HCT116 (cell line): ENCODE measurements around the gene LMNA. TPM values are rescaled to one million over a fixed set of nuclear protein-coding genes. Genes with fewer than 3 reads are reported as not detected.

Experiments
- ATAC-seq: fragments of 200-7000 bp; cut with Tn5 transposase; 2 replicates; pipeline ENCODE4 v1.9.1; 2020; ENCODE audit warnings: mild to moderate bottlenecking, moderate library complexity
- BruUV-seq: library from RNA; stranded (reverse); fragments of 400-500 nt; replicated peaks from 2 replicates; lab custom pipeline; 2021; lab: Mats Ljungman, UMichigan
- CTCF ChIA-PET: fragments of 300-600 bp; sonication (Branson Sonifier 250); formaldehyde crosslinking; loops from one replicate; lab custom pipeline; 2021; ENCODE audit warnings: antibody characterized with exemption; lab: Charles Lee
- POLR2A ChIA-PET: fragments of 300-600, 350-600 bp; sonication (Branson Sonifier 250); formaldehyde crosslinking; loops from one replicate; lab custom pipeline; 2021; ENCODE audit warnings: antibody characterized with exemption; lab: Charles Lee
- RAD21 ChIA-PET, 2 experiments: fragments of 300-600 bp; sonication (Branson Sonifier 250); formaldehyde crosslinking; loops; one replicate each; lab custom pipeline; 2023; ENCODE audit warnings: low total read pairs in 2 of 2; ENCODE audit not compliant: uncharacterized antibody in 2 of 2, unreplicated experiment in 2 of 2, low non-redundant PET in 1 of 2; lab: Charles Lee
- DNase-seq: peaks from one replicate; pipeline ENCODE4 v3.0.0-alpha.2; 2010; ENCODE audit warnings: low read depth, low spot score
- H2AFZ ChIP-seq: fragments of 200-600 bp; shearing (Covaris generic), sonication (generic); 2 replicates; pipeline ENCODE4 v1.6.1; 2017; ENCODE audit warnings: low read depth, mixed run types, mixed read lengths, antibody characterized with exemption, low read length; ENCODE audit not compliant: poor library complexity, severe bottlenecking
- H3K27ac ChIP-seq: 2 replicates; pipeline ENCODE4 v1.5.1; 2012; ENCODE audit warnings: low read depth, low read length
- H3K27me3 ChIP-seq: fragments of 200-600 bp; sonication (generic); 2 replicates; pipeline ENCODE4 v1.6.1; 2016; ENCODE audit warnings: mixed run types, low read length, mixed read lengths; ENCODE audit not compliant: insufficient read depth
- H3K36me3 ChIP-seq, 2 experiments: fragments of 200-500 bp in 1 of 2; fragments of 200-600 bp in 1 of 2; sonication (Bioruptor generic) in 1 of 2; sonication (generic) in 1 of 2; 2 replicates each; pipeline versions ENCODE4 v1.5.1 to v1.6.1; 2014 to 2016; ENCODE audit warnings: low read length in 2 of 2, inconsistent platforms in 1 of 2, mixed read lengths in 1 of 2, mixed run types in 1 of 2; ENCODE audit not compliant: insufficient read depth in 2 of 2, control insufficient read depth in 1 of 2
- H3K4me1 ChIP-seq, 2 experiments: fragments of 200-600 bp in 1 of 2; sonication (generic) in 1 of 2; 2 replicates each; pipeline versions ENCODE4 v1.5.1 to v1.6.1; 2012 to 2017; ENCODE audit warnings: low read length in 2 of 2, inconsistent platforms in 1 of 2, mild to moderate bottlenecking in 1 of 2, mixed read lengths in 1 of 2, mixed run types in 1 of 2, moderate library complexity in 1 of 2; ENCODE audit not compliant: insufficient read depth in 2 of 2, control insufficient read depth in 1 of 2
- H3K4me2 ChIP-seq: fragments of 200-600 bp; sonication (generic); 2 replicates; pipeline ENCODE4 v1.6.1; 2017; ENCODE audit warnings: mixed run types, low read length, mixed read lengths
- H3K4me3 ChIP-seq, 2 experiments: fragments of 200-600 bp in 1 of 2; sonication (generic) in 1 of 2; replicated peaks in 1 of 2; 2 replicates each; pipeline ENCODE4 v1.5.1; 2011 to 2016; ENCODE audit warnings: low read length in 2 of 2, control low read depth in 1 of 2, low read depth in 1 of 2, mild to moderate bottlenecking in 1 of 2, mixed read lengths in 1 of 2, mixed run types in 1 of 2
- H3K79me2 ChIP-seq: fragments of 200-600 bp; sonication (generic); 2 replicates; pipeline ENCODE4 v1.6.1; 2017; ENCODE audit warnings: mild to moderate bottlenecking, mixed run types, low read length, moderate library complexity, mixed read lengths; ENCODE audit not compliant: insufficient read depth
- H3K9ac ChIP-seq: fragments of 200-600 bp; sonication (generic); 2 replicates; pipeline ENCODE4 v1.6.1; 2016; ENCODE audit warnings: low read length, mixed read lengths
- H3K9me2 ChIP-seq: fragments of 200-600 bp; sonication (generic), shearing (Covaris generic); 2 replicates; pipeline ENCODE4 v1.6.1; 2017; ENCODE audit warnings: mixed run types, mild to moderate bottlenecking, moderate library complexity; ENCODE audit not compliant: insufficient read depth
- H3K9me3 ChIP-seq, 2 experiments: fragments of 200-500 bp in 1 of 2; fragments of 200-600 bp in 1 of 2; sonication (Bioruptor generic) in 1 of 2; sonication (generic) in 1 of 2; 2 replicates each; pipeline ENCODE4 v1.6.1; 2014 to 2017; ENCODE audit warnings: low read length in 2 of 2, mixed read lengths in 2 of 2, inconsistent platforms in 1 of 2, low read depth in 1 of 2, mild to moderate bottlenecking in 1 of 2, mixed run types in 1 of 2, moderate library complexity in 1 of 2; ENCODE audit not compliant: control insufficient read depth in 1 of 2, insufficient read depth in 1 of 2
- H4K20me1 ChIP-seq: fragments of 200-600 bp; sonication (generic), shearing (Covaris generic); 2 replicates; pipeline ENCODE4 v1.6.1; 2017; ENCODE audit warnings: mixed run types, mild to moderate bottlenecking, moderate library complexity; ENCODE audit not compliant: insufficient read depth
- ATF3 ChIP-seq: IDR thresholded peaks from 2 replicates; pipeline ENCODE4 v1.6.1; 2012
- CEBPB ChIP-seq: IDR thresholded peaks from 2 replicates; pipeline ENCODE4 v1.6.1; 2012; ENCODE audit warnings: low read depth
- EGR1 ChIP-seq: IDR thresholded peaks from 2 replicates; pipeline ENCODE4 v1.6.1; 2012; ENCODE audit warnings: low read depth
- ELF1 ChIP-seq: IDR thresholded peaks from 2 replicates; pipeline ENCODE4 v1.6.1; 2012; ENCODE audit warnings: low read depth, borderline replicate concordance
- EZH2 ChIP-seq: fragments of 200-600 bp; sonication (generic); IDR thresholded peaks from 2 replicates; pipeline ENCODE4 v1.6.1; 2017; ENCODE audit warnings: antibody characterized with exemption, mixed run types
- TCF7L2 ChIP-seq: IDR thresholded peaks from 2 replicates; pipeline ENCODE4 v1.7.0; 2011; ENCODE audit warnings: borderline replicate concordance, inconsistent platforms; ENCODE audit not compliant: insufficient read depth, insufficient read length; ENCODE audit errors: extremely low read depth
- YY1 ChIP-seq: IDR thresholded peaks from 2 replicates; pipeline ENCODE4 v1.6.1; 2011; ENCODE audit warnings: low read length, low read depth, moderate library complexity, mild to moderate bottlenecking; ENCODE audit not compliant: insufficient replicate concordance; ENCODE audit errors: extremely low read depth
- intact Hi-C: fragments of 100-400 bp; cut with micrococcal nuclease; formaldehyde crosslinking; loops from 2 replicates; pipeline ENCODE4 v1.10.0; 2022
- total RNA-seq: library from RNA; stranded (reverse); gene quantifications from one replicate; pipeline ENCODE4 v1.2.1, GENCODE V29; 2021; ENCODE audit not compliant: unreplicated experiment

LMNA gene
- total RNA-seq, 1 experiment from 2014 or later = 528 TPM

- no peak for TF ChIP-seq TCF7L2
- no peak for TF ChIP-seq EZH2
- no peak for TF ChIP-seq YY1
These were observed 62.2 kb downstream of the LMNA start (continued) for GRCh38 chr1:156176610-156177210.

GRCh38 chr1:156177919-156178654, 63.6 kb downstream of the LMNA start:
- ATAC-seq = no peak
- no peak for DNase-seq
- H3K4me1 ChIP-seq = no peaks in the 10 kb centered on the region
- TF ChIP-seq YY1 (no peak), TCF7L2 (no peak), ATF3 (no peak), CEBPB (no peak), EGR1 (no peak), EZH2 (no peak), ELF1 (no peak)
- TF ChIP-seq, all 23 proteins: peak for 0
- no peaks in the 10 kb centered on the region for H3K36me3 ChIP-seq
- H3K27me3 ChIP-seq = no peaks in the 10 kb centered on the region
- no peaks in the 10 kb centered on the region for H3K9me3 ChIP-seq
- H4K20me1 ChIP-seq = no peaks in the 10 kb centered on the region
- ChIA-PET CTCF (no interaction called here), POLR2A (no interaction called here), RAD21 (no interaction called here)
- no peak overlapping the region for H3K4me2 ChIP-seq
- intact Hi-C loops = no loop called here
- no peaks in the 10 kb centered on the region for H3K79me2 ChIP-seq
- no peak overlapping the region for H3K4me3 ChIP-seq
- H3K27ac ChIP-seq = no peak overlapping the region
- BruUV-seq = no TSS peak
- H3K9me2 ChIP-seq = no peaks in the 10 kb centered on the region
- no peak overlapping the region for H3K9ac ChIP-seq
- H2AFZ ChIP-seq = no peak overlapping the region
